Esophagus muscularis mucosa (tissue), 4 donors: ENCODE results near the gene TMTC2. TPM values are rescaled to one million over a fixed set of nuclear protein-coding genes. Genes with fewer than 3 reads are reported as not detected.

ENCODE experiments used
- DNase-seq: peaks from one replicate; pipeline ENCODE4 v3.0.0-alpha.2; 2017; ENCODE audit errors: extremely low spot score
- H3K27ac ChIP-seq, 4 donors: fragments of 200-600 bp; sonication (generic); replicated peaks in 1 of 4; 1 replicate in 3 of 4; 2 replicates in 1 of 4; pipeline ENCODE4 v1.5.1; 2016 to 2019; ENCODE audit warnings: mild to moderate bottlenecking in 1 of 4
- H3K27me3 ChIP-seq, 4 donors: fragments of 200-600 bp; sonication (generic); one replicate each; pipeline versions ENCODE4 v1.5.1 to v1.6.0; 2016 to 2019
- H3K36me3 ChIP-seq, 4 donors: fragments of 200-600 bp; sonication (generic); one replicate each; pipeline ENCODE4 v1.5.1; 2016 to 2019
- H3K4me1 ChIP-seq, 4 donors: fragments of 200-600 bp; sonication (generic); one replicate each; pipeline ENCODE4 v1.5.1; 2016 to 2019
- H3K4me3 ChIP-seq, 4 donors: fragments of 200-600 bp; sonication (generic); 1 replicate in 2 of 4; 2 replicates in 2 of 4; pipeline ENCODE4 v1.5.1; 2016 to 2019; ENCODE audit warnings: mild to moderate bottlenecking in 4 of 4, moderate library complexity in 1 of 4
- H3K9me3 ChIP-seq, 4 donors: fragments of 200-600 bp; sonication (generic); 1 replicate in 3 of 4; 2 replicates in 1 of 4; pipeline ENCODE4 v1.5.1; 2016 to 2019
- EP300 ChIP-seq: sonication (generic); formaldehyde crosslinking; IDR thresholded peaks from one replicate; pipeline ENCODE4 v1.6.1; 2017; ENCODE audit warnings: antibody characterized with exemption
- POLR2A ChIP-seq: fragments of 450-650 bp; IDR thresholded peaks from one replicate; pipeline ENCODE4 v1.6.1; 2017; ENCODE audit warnings: antibody characterized with exemption, moderate library complexity, mild to moderate bottlenecking, low read depth
- POLR2AphosphoS5 ChIP-seq, 2 donors: sonication (generic); formaldehyde crosslinking; IDR thresholded peaks; one replicate each; pipeline ENCODE4 v1.6.1; 2017; ENCODE audit warnings: antibody characterized with exemption in 2 of 2
- whole genome bisulfite sequencing: methylation state at CpG from one replicate; pipeline ENCODE4 v1.1.5; 2018; 5-methylcytosine and 5-hydroxymethylcytosine counted together
- intact Hi-C: fragments of 100-400 bp; cut with DNase I; formaldehyde crosslinking; loops from one replicate; pipeline ENCODE4 v1.15.1; 2023
- total RNA-seq, 4 donors: library from RNA; depleted of rRNA; stranded (reverse); fragments of >200 nt; gene quantifications; one replicate each; pipeline versions ENCODE4 v1.1.0 to v1.2.1, GENCODE V29; 2016
- TF ChIP-seq, protein P1 (sequence below), 3 experiments: fragments of 200-600 bp in 2 of 3; fragments of 450-650 bp in 1 of 3; sonication (generic) in 2 of 3; IDR thresholded peaks; one replicate each; pipeline ENCODE4 v1.5.1; 2017 to 2019; ENCODE audit warnings: antibody characterized with exemption in 3 of 3, mild to moderate bottlenecking in 2 of 3, moderate library complexity in 1 of 3

TMTC2 gene
- total RNA-seq, 4 donors from 2014 or later, result 4.7 to 8.7 (median 7.3) TPM

DNA sequence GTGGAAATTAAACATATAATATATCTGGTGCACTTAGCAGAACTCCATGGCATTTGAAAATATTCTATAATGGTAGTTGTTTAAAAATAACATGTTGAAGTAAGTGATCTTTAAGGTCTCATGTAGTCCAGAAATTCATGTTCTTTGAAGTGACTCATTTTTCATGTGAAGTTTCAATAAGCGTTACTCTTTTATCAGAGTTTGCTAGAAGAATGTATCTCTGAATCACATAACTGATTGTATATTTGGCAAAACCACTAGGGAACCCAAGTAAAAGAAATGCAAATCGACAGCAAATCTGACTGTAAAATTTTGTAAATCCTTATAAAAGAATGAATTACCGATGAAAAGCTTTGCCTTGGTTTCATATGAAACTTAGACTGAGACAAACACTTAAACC is 463.3 kb downstream of the TMTC2 start:
- H3K36me3 ChIP-seq, result no peaks in the 10 kb centered on the region
- DNase-seq, result no peak
- H3K4me3 ChIP-seq, result no peak overlapping the region
- TF ChIP-seq POLR2A, result no peak
- TF ChIP-seq POLR2AphosphoS5 (IDR thresholded peaks at IDR 0.05), result no peak
- TF ChIP-seq EP300, result no peak
- TF ChIP-seq, protein P1, sequence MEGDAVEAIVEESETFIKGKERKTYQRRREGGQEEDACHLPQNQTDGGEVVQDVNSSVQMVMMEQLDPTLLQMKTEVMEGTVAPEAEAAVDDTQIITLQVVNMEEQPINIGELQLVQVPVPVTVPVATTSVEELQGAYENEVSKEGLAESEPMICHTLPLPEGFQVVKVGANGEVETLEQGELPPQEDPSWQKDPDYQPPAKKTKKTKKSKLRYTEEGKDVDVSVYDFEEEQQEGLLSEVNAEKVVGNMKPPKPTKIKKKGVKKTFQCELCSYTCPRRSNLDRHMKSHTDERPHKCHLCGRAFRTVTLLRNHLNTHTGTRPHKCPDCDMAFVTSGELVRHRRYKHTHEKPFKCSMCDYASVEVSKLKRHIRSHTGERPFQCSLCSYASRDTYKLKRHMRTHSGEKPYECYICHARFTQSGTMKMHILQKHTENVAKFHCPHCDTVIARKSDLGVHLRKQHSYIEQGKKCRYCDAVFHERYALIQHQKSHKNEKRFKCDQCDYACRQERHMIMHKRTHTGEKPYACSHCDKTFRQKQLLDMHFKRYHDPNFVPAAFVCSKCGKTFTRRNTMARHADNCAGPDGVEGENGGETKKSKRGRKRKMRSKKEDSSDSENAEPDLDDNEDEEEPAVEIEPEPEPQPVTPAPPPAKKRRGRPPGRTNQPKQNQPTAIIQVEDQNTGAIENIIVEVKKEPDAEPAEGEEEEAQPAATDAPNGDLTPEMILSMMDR (IDR thresholded peaks at IDR 0.05), result no peak
- 95% methylated on average over 3 of the region's 3 CpGs for WGBS
- H3K4me1 ChIP-seq, result no peaks in the 10 kb centered on the region
- H3K27ac ChIP-seq, result no peak overlapping the region
- no peaks in the 10 kb centered on the region for H3K9me3 ChIP-seq
- no peaks in the 10 kb centered on the region for H3K27me3 ChIP-seq
- intact Hi-C loops, result no loop called here

DNA sequence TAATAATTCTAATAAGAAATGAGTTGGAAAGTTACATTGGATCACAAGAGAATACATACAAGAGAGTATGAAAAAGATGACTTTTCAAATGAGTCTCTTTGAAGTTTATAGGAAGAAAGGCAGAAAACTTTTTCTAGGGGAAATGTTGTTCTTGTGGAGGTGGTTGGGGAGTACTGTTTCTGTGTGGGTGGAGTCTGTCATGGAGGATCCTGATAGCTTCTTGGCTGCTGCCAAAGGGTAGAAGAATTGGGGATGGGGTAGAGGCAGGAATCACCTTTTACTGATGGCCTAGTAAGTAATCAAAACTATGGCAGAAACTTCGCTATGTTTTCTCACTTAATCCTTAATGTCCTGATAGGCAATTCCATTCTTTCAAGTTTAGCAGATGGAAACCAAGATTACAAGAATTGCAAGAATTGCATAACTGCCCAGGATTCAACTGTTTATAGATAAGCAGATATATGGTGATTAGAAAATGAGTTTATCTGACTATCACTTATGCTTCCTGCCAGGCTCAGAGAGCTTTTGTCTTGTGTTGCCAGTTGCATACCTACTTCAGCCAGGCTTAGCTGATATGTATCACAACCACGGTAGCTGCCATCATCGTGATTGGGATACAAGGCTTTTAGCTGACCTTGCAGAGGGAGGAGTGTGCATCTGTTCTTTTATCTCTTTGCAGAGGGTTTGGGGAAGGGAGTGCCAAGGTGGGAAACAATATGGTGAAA is 463.9 kb downstream of the TMTC2 start:
- Histone ChIP-seq H3K27me3 (no peaks in the 10 kb centered on the region), H3K36me3 (no peaks in the 10 kb centered on the region), H3K4me3 (no peak overlapping the region), H3K4me1 (no peaks in the 10 kb centered on the region), H3K27ac (no peak overlapping the region), H3K9me3 (no peaks in the 10 kb centered on the region)
- WGBS, result 84% methylated on average over 3 of the region's 3 CpGs
- TF ChIP-seq POLR2AphosphoS5 (IDR thresholded peaks at IDR 0.05) (no peak), POLR2A (no peak), EP300 (no peak)
- TF ChIP-seq, protein P1 (IDR thresholded peaks at IDR 0.05), result no peak
- intact Hi-C loops, result no loop called here
- no peak for DNase-seq

DNA sequence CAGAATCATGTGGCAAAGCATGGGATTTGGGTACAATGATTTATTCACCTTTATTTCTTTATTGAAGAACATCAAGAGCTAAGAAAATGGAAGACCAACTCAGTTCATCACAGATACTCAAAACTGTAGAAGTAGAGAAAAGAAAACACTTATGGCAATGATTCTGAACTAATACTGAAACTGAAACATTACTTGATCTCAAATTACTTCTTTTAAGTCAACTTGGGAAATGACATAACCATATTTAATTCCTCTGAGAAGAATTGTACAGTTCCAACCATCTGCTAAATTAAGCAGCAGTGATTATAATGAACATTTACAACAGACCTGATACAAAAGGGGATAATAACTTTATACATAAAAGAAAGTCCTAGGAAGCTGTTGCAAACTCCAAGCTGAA is 466.5 kb downstream of the TMTC2 start:
- no peak for DNase-seq
- no peak for TF ChIP-seq POLR2A
- TF ChIP-seq, protein P1 (IDR thresholded peaks at IDR 0.05), result no peak
- no peak for TF ChIP-seq POLR2AphosphoS5 (IDR thresholded peaks at IDR 0.05)
- TF ChIP-seq EP300, result no peak
- no peaks in the 10 kb centered on the region for H3K4me1 ChIP-seq
- H3K36me3 ChIP-seq, result no peaks in the 10 kb centered on the region
- intact Hi-C loops, result no loop called here
- no peaks in the 10 kb centered on the region for H3K27me3 ChIP-seq
- no peak overlapping the region for H3K4me3 ChIP-seq
- no peak overlapping the region for H3K27ac ChIP-seq
- H3K9me3 ChIP-seq, result no peaks in the 10 kb centered on the region

DNA sequence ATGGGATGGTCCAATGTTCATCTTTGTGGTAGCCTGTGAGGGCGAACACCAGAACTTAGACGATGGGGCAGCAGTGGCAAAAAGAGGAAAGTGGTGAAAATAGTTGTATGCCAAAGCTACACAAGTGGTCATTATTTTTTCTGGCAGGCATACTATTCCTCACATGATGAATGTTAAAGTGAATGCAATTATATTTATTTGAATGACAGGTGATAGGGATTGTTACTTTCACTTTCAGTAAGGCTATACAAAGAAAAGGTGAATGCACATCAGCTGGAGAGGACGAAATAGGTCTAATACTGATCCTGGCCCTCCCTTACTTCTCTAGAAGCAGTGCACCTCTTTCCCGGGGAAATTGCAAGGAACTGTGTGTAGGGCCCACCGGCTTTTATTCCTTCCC is 470.1 kb downstream of the TMTC2 start:
- no peaks in the 10 kb centered on the region for H3K4me1 ChIP-seq
- TF ChIP-seq, protein P1 (IDR thresholded peaks at IDR 0.05), result no peak
- no peak for TF ChIP-seq POLR2A
- TF ChIP-seq POLR2AphosphoS5 (IDR thresholded peaks at IDR 0.05), result no peak
- no peak for TF ChIP-seq EP300
- no peak overlapping the region for H3K4me3 ChIP-seq
- no peaks in the 10 kb centered on the region for H3K36me3 ChIP-seq
- H3K9me3 ChIP-seq, result no peaks in the 10 kb centered on the region
- no peaks in the 10 kb centered on the region for H3K27me3 ChIP-seq
- 92% methylated on average over 5 of the region's 5 CpGs for WGBS
- intact Hi-C loops, result no loop called here
- no peak for DNase-seq
- H3K27ac ChIP-seq, result no peak overlapping the region

DNA sequence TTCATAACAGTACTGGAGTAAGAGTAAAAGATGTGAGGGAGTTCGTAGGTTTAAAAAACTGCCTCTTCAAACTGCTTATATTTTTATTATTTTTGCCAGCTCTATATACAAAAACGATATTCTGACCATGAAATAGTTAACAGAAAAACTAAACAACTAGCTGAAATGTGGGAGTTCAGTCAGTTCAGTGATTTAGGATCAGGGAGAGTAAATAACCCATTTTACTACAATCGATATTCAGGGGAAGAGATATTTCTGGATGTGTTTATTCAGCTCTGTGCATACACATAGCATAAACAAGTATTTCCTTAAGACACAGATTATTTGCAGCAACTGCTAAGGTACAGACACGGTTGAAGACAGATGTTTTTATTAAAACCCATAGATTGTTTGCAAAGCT is 470.9 kb downstream of the TMTC2 start:
- Histone ChIP-seq H3K27ac (no peak overlapping the region), H3K9me3 (no peaks in the 10 kb centered on the region), H3K27me3 (no peaks in the 10 kb centered on the region), H3K4me1 (no peaks in the 10 kb centered on the region), H3K36me3 (no peaks in the 10 kb centered on the region), H3K4me3 (no peak overlapping the region)
- TF ChIP-seq EP300, result no peak
- no peak for TF ChIP-seq POLR2A
- TF ChIP-seq, protein P1 (IDR thresholded peaks at IDR 0.05), result no peak
- no peak for DNase-seq
- 68% methylated on average over 4 of the region's 4 CpGs for WGBS
- intact Hi-C loops, result no loop called here
